PC-3 (cell line): ENCODE data around the gene SLC16A3. TPM values are rescaled to one million over a fixed set of nuclear protein-coding genes. Genes with fewer than 3 reads are reported as not detected.

Source experiments
- ATAC-seq: fragments of 200-7000 bp; cut with Tn5 transposase; 2 replicates; pipeline ENCODE4 v1.9.1; 2020; ENCODE audit warnings: mild to moderate bottlenecking, moderate library complexity
- BruUV-seq: library from RNA; stranded (reverse); fragments of 400-500 nt; replicated peaks from 2 replicates; lab custom pipeline; 2021; lab: Mats Ljungman, UMichigan
- CTCF ChIA-PET: fragments of 300-600 bp; sonication (Branson Sonifier 250); formaldehyde crosslinking; loops from one replicate; lab custom pipeline; 2022; ENCODE audit warnings: antibody characterized with exemption; lab: Charles Lee
- POLR2A ChIA-PET: fragments of 300-600 bp; sonication (Branson Sonifier 250); formaldehyde crosslinking; loops from one replicate; lab custom pipeline; 2022; ENCODE audit warnings: antibody characterized with exemption; ENCODE audit not compliant: unreplicated experiment; lab: Charles Lee
- DNase-seq: peaks from one replicate; pipeline ENCODE4 v3.0.0-alpha.2; 2015
- H2AFZ ChIP-seq: fragments of 300-600 bp; sonication (generic); 2 replicates; pipeline ENCODE4 v1.6.0; 2016; ENCODE audit warnings: antibody characterized with exemption, low read length
- H3F3A ChIP-seq: fragments of 300-600 bp; sonication (generic); one replicate; pipeline ENCODE4 v1.6.0; 2017; ENCODE audit warnings: antibody characterized with exemption, low read length, control low read depth, mild to moderate bottlenecking; ENCODE audit not compliant: unreplicated experiment
- H3K27ac ChIP-seq: fragments of 300-600 bp; sonication (generic); 2 replicates; pipeline ENCODE4 v1.5.1; 2016; ENCODE audit warnings: mild to moderate bottlenecking, low read length
- H3K27me3 ChIP-seq: fragments of 300-600 bp; sonication (generic); 2 replicates; pipeline ENCODE4 v1.6.1; 2016; ENCODE audit warnings: low read length, mixed read lengths
- H3K36me3 ChIP-seq: fragments of 300-600 bp; sonication (generic); 2 replicates; pipeline ENCODE4 v1.6.1; 2016; ENCODE audit warnings: low read depth, mixed run types, low read length, mixed read lengths
- H3K4me1 ChIP-seq: fragments of 300-600 bp; sonication (generic); 2 replicates; pipeline ENCODE4 v1.5.1; 2016; ENCODE audit warnings: low read length; ENCODE audit not compliant: insufficient read depth
- H3K4me2 ChIP-seq: fragments of 300-600 bp; sonication (generic); 2 replicates; pipeline ENCODE4 v1.6.0; 2016; ENCODE audit warnings: low read length
- H3K4me3 ChIP-seq: fragments of 300-600 bp; sonication (generic); 2 replicates; pipeline ENCODE4 v1.5.1; 2016; ENCODE audit warnings: mild to moderate bottlenecking, low read length, mixed read lengths
- H3K79me2 ChIP-seq: fragments of 300-600 bp; sonication (generic); 2 replicates; pipeline ENCODE4 v1.6.1; 2017; ENCODE audit warnings: low read length, mixed read lengths
- H3K9ac ChIP-seq: fragments of 300-600 bp; sonication (generic); 2 replicates; pipeline ENCODE4 v1.6.0; 2016; ENCODE audit warnings: mild to moderate bottlenecking, low read length
- H3K9me2 ChIP-seq: fragments of 300-600 bp; sonication (generic); replicated peaks from 2 replicates; pipeline ENCODE4 v1.6.1; 2016; ENCODE audit warnings: mixed run types, low read length, mixed read lengths
- H3K9me3 ChIP-seq: fragments of 300-600 bp; sonication (generic); 2 replicates; pipeline ENCODE4 v1.6.1; 2016; ENCODE audit warnings: low read length, mixed read lengths
- H4K20me1 ChIP-seq: fragments of 300-600 bp; sonication (generic); 2 replicates; pipeline ENCODE4 v1.6.1; 2016; ENCODE audit warnings: low read length, mixed read lengths
- CTCF ChIP-seq: fragments of 300-600 bp; sonication (generic); conservative IDR thresholded peaks from 2 replicates; pipeline ENCODE4 v1.5.1; 2017; ENCODE audit warnings: antibody characterized with exemption, low read depth, mild to moderate bottlenecking, low read length
- EZH2 ChIP-seq: fragments of 300-600 bp; sonication (generic); IDR thresholded peaks from one replicate; pipeline ENCODE4 v1.6.1; 2017; ENCODE audit warnings: antibody characterized with exemption, mild to moderate bottlenecking, low read length; ENCODE audit not compliant: unreplicated experiment
- EZH2phosphoT487 ChIP-seq: fragments of 300-600 bp; sonication (generic); IDR thresholded peaks from 2 replicates; pipeline ENCODE4 v1.6.1; 2018; ENCODE audit warnings: mild to moderate bottlenecking, antibody characterized with exemption, low read length, borderline replicate concordance
- intact Hi-C: fragments of 100-400 bp; cut with micrococcal nuclease; formaldehyde crosslinking; loops from 2 replicates; pipeline ENCODE4 v1.9.0; 2023
- total RNA-seq: library from RNA; depleted of rRNA; stranded (reverse); fragments of >200 nt; gene quantifications from 2 replicates; pipeline ENCODE4 v1.2.3, GENCODE V29; 2014

Gene SLC16A3
- total RNA-seq, 1 experiment from 2014 or later: 286 TPM

DNA sequence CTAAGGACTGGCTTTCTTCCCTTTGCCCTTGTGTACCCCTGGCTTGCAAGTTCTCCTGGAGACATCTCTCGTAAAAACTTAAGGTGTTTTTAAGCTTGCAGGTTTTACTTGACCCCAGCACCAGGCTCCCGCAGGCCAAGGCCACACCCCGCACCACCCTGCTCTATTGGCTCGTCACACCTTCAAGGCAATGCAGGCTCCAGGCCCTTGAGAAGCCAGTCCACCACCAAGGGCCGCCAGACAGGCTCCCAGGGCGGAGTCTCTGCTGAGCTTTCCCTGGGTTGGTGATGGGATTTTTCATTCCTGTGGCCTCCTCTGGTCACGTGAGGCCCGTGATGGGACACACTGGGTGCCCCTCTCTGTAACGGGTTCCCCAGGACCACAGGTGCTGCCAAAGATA lies 34.8 kb downstream of the SLC16A3 start:
- no TSS peak for BruUV-seq

DNA sequence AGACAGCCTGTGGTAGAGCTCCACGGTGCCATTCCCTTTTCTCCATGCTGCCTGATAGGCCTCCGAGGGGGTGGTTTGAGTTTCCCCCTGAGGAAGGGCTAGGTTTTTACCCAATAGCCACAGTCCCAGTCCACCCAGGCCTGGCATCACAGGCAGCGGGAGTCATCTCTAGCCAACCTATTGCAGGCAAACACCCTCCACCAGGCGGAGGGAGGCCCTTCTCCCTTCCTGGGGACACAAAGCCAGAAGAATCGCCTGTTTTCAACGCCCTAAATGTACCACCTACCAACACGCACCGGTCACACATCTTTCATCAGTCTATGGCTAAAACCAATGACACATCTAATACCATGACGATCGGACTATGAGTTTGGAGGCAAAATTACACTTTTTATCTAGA lies 37.3 kb downstream of the SLC16A3 start:
- H4K20me1 ChIP-seq: peaks cover 83% of the 10 kb centered on the region
- intact Hi-C loops: no loop called here
- ATAC-seq: no peak
- H3K9me2 ChIP-seq: no peaks in the 10 kb centered on the region
- no peak overlapping the region for H3K9ac ChIP-seq
- peaks cover 99% of the 10 kb centered on the region for H3K79me2 ChIP-seq
- H3K27me3 ChIP-seq: no peaks in the 10 kb centered on the region
- no peak overlapping the region for H2AFZ ChIP-seq
- H3K27ac ChIP-seq: no peak overlapping the region
- peaks cover 51% of the 10 kb centered on the region for H3K36me3 ChIP-seq
- peaks cover 41% of the 10 kb centered on the region for H3K4me1 ChIP-seq
- BruUV-seq: no TSS peak
- H3K9me3 ChIP-seq: no peaks in the 10 kb centered on the region
- ChIA-PET POLR2A (no interaction called here), CTCF (no interaction called here)
- peaks cover 15% of the 10 kb centered on the region for H3F3A ChIP-seq
- H3K4me3 ChIP-seq: no peak overlapping the region
- no peak for TF ChIP-seq EZH2phosphoT487
- no peak for TF ChIP-seq EZH2
- no peak for TF ChIP-seq CTCF
- no peak overlapping the region for H3K4me2 ChIP-seq
- no peak for DNase-seq

More for the DNA sequence above, 34.8 kb downstream of the SLC16A3 start:
- POLR2A ChIA-PET: no interaction called here
- no peak for ATAC-seq
- H3K9me2 ChIP-seq: no peaks in the 10 kb centered on the region
- no peak overlapping the region for H3K4me3 ChIP-seq
- CTCF ChIA-PET: no interaction called here
- peaks cover 20% of the 10 kb centered on the region for H3F3A ChIP-seq
- H3K9me3 ChIP-seq: no peaks in the 10 kb centered on the region
- H3K4me2 ChIP-seq: no peak overlapping the region
- H4K20me1 ChIP-seq: peaks cover 68% of the 10 kb centered on the region
- TF ChIP-seq CTCF: no peak
- no peak for TF ChIP-seq EZH2phosphoT487
- no peak for TF ChIP-seq EZH2
- intact Hi-C loops: no loop called here
- peaks cover 17% of the 10 kb centered on the region for H3K4me1 ChIP-seq
- peaks cover 99% of the 10 kb centered on the region for H3K79me2 ChIP-seq
- H3K27me3 ChIP-seq: no peaks in the 10 kb centered on the region
- no peak overlapping the region for H3K9ac ChIP-seq
- H2AFZ ChIP-seq: no peak overlapping the region
- DNase-seq: no peak
- peaks cover 75% of the 10 kb centered on the region for H3K36me3 ChIP-seq
- no peak overlapping the region for H3K27ac ChIP-seq

- Histone ChIP-seq H3K9ac (no peak overlapping the region), H3K9me2 (no peaks in the 10 kb centered on the region), H3F3A (peaks cover 15% of the 10 kb centered on the region), H3K4me2 (peak overlapping the region; percentile 98), H3K4me1 (peaks cover 55% of the 10 kb centered on the region), H2AFZ (no peak overlapping the region), H3K4me3 (peak overlapping the region; percentile 43), H3K27me3 (no peaks in the 10 kb centered on the region), H3K9me3 (no peaks in the 10 kb centered on the region), H3K79me2 (peaks cover 99% of the 10 kb centered on the region), H3K27ac (peak overlapping the region; percentile 74), H4K20me1 (peaks cover 86% of the 10 kb centered on the region), H3K36me3 (peaks cover 44% of the 10 kb centered on the region)
- ATAC-seq: peak; percentile 94
- DNase-seq: peak; percentile 92
- intact Hi-C loops: loop anchor here (2.0 kb wide), 1 partner anchor 21 kb away; no protein-coding TSS in a partner anchor
- CTCF ChIA-PET: interaction anchor here (0.6 to 1.5 kb wide), 2 partner anchors 30 to 33 kb away, joined by 3 read pairs; no protein-coding TSS in a partner anchor
- no peak for TF ChIP-seq EZH2phosphoT487
- TF ChIP-seq EZH2: no peak
- no peak for TF ChIP-seq CTCF
- no TSS peak for BruUV-seq
- POLR2A ChIA-PET: interaction anchor here (0.5 kb wide), 1 partner anchor 14 kb away, joined by 3 read pairs; no protein-coding TSS in a partner anchor
These were observed 38.9 kb downstream of the SLC16A3 start for GRCh38 chr17:82267575-82268379.
